NOMO-1 (cell line): Measurements from ENCODE around the gene GRIFIN.

Source experiments
- DNase-seq, 2 experiments: peaks; one replicate each; lab custom pipeline; 2025; ENCODE audit not compliant: unreplicated experiment in 2 of 2; lab: John Stamatoyannopoulos, UW

Gene GRIFIN

GRCh38 chr7:2480070-2480408, 3.8 kb upstream of the GRIFIN start:
- DNase-seq = no peak

DNA sequence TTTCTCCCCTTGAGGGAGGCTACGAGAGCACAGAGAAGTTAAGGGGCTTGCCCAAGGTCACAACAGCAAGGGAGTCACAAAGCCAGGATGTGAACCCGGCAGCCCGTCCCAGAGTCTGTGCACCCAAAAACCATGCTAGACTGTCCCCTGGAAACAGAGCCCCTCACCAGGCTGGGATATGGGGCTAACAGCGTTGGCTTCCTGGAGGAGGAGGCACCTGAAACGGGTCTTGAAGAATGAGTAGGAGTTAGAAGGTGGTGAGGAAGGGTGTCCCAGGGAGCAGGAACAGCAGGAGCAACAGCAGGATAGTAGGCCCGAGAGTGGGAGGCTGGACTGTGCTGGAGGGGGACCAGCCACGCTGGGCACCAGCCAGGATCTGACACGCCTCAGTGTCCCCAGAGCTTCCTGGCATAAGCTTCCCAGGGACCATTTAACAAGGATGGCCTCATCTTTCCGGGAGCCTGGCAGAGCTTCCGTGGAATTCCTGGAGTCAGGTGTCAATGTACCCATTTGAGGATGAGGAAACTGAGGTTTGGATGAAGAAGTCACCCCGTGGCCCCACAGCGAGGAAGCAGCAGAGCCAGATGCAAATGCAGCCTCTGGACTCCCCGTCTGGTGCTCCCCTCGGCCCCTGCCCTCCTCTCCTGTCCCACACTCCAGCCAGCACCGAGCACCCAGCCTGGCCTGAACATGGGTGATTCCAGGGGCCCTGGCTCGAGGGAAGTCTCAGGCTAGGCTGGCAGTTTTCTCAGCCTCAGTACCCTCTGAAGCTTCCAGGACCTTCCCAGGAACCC, 3.3 kb upstream of the GRIFIN start:
- no peak for DNase-seq

GRCh38 chr7:2478800-2479199, 2.6 kb upstream of the GRIFIN start:
- no peak for DNase-seq

- DNase-seq = no peak
Observed at GRCh38 chr7:2478399-2478785, 2.2 kb upstream of the GRIFIN start.

DNA sequence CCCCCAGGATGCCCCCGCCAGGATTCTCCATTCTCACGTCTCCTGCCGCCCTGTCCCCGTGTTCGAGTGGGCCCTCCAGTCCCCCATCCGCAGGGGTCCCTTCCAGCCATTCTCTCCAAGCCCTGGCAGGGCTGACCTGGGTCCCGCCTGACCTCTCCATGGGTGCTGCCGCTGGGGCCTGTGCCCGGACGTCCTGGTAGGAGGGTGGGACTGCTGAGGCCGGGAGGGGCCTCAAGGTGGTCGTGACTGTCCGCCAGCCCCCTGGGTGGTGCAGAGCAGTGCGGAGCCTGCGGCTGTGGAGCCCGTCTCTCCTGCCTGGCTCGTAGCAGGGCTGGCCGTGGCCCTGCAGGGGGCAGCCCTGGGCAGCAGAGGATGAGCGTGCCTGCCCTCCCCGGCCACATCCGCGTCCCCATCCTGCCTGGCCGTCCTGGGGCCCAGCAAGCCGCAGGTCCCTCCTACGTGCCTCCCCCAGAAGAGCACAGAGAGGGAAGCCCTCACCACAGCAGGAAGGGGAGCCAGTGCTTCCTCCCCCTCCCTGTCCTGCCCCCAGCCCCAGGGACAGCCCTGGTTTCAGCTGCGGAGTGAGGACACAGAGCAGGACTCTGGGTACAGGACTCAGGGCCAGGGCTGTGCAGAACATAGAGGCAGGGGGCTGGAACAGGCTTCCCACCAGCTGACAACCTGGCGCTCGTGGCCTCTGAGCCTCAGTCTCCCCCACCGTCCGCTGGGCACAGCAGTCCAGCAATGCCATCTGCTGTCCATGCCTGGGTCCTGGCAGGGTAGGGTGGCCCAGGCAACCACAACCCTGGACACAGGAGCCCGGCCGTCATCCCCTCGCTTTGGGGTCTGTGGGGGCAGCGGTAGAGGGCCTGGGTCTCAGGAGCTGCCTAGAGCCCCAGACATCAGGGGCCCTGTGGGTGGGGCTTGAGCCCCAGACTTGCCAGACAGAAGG, 1.5 kb upstream of the GRIFIN start:
- DNase-seq = peak; percentile 64 to 68

GRCh38 chr7:2476776-2477446, 713 bp upstream of the GRIFIN start:
- DNase-seq = no peak

DNA sequence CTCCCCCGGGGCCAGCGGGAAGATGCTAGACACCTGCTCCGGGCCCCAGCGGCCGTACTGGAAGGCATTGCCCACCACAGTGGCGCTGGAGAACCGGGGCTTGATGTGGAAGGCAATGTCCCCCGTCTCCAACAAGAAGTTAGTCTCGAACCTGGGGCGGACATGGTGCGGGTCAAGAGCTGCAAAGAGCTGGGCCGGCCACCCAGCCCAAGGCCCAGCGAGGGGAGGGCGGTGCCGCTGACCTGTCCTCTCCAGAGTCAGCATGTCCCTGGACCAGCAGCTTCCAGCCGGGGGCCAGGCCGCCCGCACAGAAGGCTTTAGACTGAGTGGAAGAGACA, 551 bp downstream of the GRIFIN start:
- no peak for DNase-seq

- no peak for DNase-seq
Observed at GRCh38 chr7:2474813-2475677, 1.2 kb downstream of the GRIFIN start.

- no peak for DNase-seq
Observed at GRCh38 chr7:2474224-2474623, 2.0 kb downstream of the GRIFIN start.

GRCh38 chr7:2473496-2474180, 2.6 kb downstream of the GRIFIN start:
- DNase-seq = no peak

- DNase-seq = no peak
Observed at GRCh38 chr7:2472739-2473138, 3.5 kb downstream of the GRIFIN start.

DNA sequence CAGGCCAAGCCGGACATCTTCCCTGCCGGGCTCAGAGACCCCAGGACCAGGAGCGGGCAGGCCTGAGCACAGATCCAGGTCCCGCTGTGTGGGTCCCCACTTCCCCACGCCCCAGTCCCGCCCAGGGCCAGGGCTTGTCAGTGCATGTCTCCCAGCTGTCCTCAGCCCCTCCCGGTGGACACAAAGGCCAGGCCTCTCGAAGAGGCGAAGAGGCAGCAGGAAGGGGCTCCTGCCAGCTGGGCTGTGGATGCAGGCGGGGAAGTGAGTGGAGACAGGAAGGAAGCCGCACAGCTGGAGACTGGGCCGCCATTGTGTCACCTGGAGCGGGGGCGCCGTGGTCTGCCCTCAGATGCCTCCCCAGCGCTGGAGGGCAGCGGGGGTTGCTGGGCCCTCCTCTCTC, 4.8 kb downstream of the GRIFIN start:
- DNase-seq = no peak

- DNase-seq = no peak
Observed at GRCh38 chr7:2471022-2471329, 5.2 kb downstream of the GRIFIN start.

GRCh38 chr7:2470204-2471021, 5.8 kb downstream of the GRIFIN start:
- DNase-seq = no peak

- peak in 1 of 2 experiments; percentile 15 for DNase-seq
Observed at GRCh38 chr7:2469460-2470203, 6.6 kb downstream of the GRIFIN start.

GRCh38 chr7:2468227-2468626, 8.0 kb downstream of the GRIFIN start:
- DNase-seq = no peak

DNA sequence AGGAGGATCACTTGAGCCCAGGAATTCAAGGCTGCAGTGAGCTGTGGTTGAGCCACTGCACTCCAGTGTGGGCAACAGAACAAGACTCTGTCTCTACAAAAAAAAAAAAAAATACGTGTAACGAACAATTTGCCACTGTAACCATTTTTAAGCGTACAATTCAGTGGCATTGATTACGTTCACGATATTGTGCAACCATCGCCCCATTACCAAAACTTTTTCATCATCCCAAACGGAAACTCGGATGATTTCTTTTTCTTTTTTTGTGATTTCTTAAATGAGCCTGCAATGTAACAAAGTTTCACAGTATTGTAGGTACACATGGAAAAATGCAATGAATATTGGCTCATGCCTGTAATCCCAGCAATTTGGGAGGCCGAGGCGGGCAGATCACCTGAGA, 9.5 kb downstream of the GRIFIN start:
- no peak for DNase-seq

DNA sequence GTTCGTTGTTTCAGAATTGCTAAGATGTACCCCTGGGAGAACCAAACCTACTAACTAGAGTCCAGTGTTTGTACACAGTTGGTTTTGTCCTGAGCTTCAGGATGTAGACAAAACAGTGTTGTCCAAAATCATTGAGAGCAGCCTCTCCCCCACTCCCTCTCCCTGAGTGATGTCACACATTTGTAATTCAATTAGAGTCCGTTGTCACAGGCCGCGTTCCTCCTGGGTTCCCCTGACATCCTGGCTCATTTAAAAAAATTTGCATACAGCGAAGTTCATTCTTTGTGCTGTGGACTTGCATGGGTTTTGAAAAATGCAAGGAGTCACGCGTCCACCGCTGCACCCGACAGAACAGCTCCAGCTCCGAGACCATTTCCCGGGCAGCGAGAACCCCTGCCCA, 10.3 kb downstream of the GRIFIN start:
- DNase-seq = no peak

DNA sequence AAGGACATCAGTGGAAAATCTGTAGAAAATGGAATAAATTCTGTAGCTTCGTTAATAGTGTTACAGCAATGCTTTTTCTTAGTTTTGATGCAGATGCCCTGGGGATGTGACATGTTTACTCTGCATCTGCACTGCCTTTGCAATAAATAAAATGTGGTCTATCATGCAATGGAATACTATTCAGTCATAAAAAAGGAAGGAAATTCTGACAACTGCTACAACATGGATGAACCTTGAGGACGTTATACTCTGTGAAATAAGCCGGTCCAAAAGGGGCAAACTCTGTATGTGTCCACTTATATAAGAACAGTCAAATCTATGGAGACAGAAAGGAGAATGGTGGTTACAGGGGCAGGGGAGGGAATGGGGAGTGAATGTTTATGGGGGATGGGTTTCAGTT, 13.5 kb downstream of the GRIFIN start:
- DNase-seq = no peak
